A549 treated with AZD9567 at 1 μM for 4 hours (cell line): ENCODE data around the gene CKAP5. TPM values are rescaled to one million over a fixed set of nuclear protein-coding genes. Genes with fewer than 3 reads are reported as not detected.

ENCODE experiments used
- total RNA-seq: library from RNA; stranded (reverse); fragments of 200-300 nt; extraction: Qiagen RNA extraction; gene quantifications from 5 replicates; pipeline ENCODE4 v1.2.3, GENCODE V29; 2022; ENCODE audit not compliant: insufficient read depth

The CKAP5 gene
- total RNA-seq = 60.5 to 113 TPM (median 70.8 TPM) in 5 replicates

DNA sequence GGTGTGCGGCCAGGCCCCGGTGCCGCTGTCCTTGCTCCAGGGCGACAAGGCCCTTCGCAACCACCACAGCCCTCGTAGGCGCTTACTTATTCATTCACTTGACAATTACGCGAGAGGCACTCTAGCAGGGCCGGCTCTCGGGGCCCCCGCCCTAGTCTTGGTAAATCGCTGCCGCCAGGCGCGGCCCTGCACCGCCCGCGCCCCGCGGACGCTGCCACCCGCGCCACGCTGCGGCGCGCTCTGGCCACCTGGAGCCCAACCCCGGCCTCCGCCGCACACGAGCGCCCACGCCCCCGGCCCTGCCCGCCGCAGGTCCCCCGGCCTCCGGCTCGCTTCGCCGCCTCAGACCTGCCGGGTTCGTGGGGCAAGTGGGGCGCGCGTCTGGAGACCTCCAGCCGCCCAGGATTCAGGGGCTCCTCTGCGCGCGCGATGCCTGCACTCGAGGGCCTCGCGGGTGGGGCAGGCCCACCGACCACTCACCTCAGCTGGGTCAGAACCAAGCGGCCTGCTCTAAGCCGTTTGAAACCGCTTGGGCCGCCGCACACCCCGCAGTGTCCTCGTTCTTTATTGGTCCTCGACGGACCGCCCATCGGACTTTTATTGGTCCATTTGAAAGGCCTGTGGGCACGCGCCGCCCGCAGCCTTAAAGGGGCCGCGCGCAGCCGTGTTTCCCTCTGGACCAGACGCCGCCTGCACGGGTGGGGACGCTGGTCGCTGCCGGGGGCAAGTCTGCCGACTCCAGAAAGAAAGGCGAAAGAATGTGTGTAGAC, at the start of gene CKAP5:
Gene CKAP5 (minus strand): TSS at position 541 of the 770 bp plus-strand sequence. CDS start 25,049 bp downstream, outside the sequence.

GRCh38 chr11:46719048-46719542, 127.0 kb downstream of the CKAP5 start, which contains the start of gene F2:
TSS of gene F2 (plus strand) at chr11:46719213. CDS start at chr11:46719236, 23 bp downstream.

DNA sequence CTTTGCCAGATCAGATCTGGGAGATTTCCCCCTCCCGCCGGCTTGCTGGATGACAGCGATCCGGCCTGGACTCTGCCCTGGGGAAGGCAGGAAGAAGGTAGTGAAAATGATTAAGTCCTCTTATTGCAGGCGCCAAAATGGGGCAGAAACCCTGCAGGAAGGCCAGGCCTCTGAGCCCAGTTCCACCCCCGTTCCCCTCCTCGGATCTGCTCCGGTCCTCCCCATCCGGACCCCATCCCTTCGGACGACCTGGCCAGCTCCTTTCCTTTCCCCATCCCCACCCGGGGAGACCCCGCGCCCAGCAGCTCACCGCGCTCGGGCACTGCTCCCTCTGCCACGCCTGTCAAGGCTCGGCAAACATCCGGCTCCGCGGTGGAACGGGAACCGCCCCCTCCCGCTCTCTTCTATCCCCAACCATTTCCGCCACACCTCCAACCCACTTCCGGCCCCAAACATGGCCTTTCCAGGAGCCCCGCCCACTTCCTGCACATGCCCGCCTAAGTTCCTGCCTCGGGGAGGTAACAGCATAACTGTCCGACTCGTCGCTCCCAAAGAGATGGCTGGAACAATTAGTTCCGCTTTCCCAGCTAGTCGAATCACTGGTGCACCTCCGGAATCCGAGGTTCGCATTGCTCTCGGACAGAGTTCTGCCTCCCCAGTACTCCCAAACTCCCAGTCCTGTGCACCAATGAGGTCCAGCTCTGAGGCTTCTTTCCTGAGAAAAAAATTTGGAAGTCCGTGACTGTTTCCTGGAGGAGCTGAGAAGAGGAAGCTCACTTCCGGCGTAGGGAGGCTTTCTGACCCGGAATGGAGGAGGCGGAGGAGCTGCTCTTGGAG, 145.6 kb downstream of the CKAP5 start, which contains the start of the genes ARHGAP1 and ZNF408:
Gene ARHGAP1 (minus strand): TSS at position 379 of the 837 bp plus-strand sequence. CDS start 4,512 bp downstream, outside the sequence.
Gene ZNF408 (plus strand): TSS at position 791 of the 837 bp plus-strand sequence. CDS start 17 bp downstream, at position 808.

Other genes starting within 250 kb of the CKAP5 start
- gene HARBI1, start 229.1 kb downstream of the CKAP5 start, total RNA-seq = 4.9 to 5.5 TPM (median 5.2 TPM) in 5 replicates
- gene ATG13, start 228.7 kb downstream of the CKAP5 start, total RNA-seq = 34.2 to 58.2 TPM (median 56.4 TPM) in 5 replicates
- 51.3 to 61.9 TPM (median 54.7 TPM) in 5 replicates for gene ARHGAP1, start 145.7 kb downstream of the CKAP5 start, total RNA-seq
- 12.1 to 20.7 TPM (median 17.2 TPM) in 5 replicates for gene ZNF408, start 145.2 kb downstream of the CKAP5 start, total RNA-seq
- gene F2, start 127.1 kb downstream of the CKAP5 start, total RNA-seq = 1.8 to 5.0 TPM (median 2.0 TPM) in 5 replicates
- 6.7 to 7.8 TPM (median 7.1 TPM) in 5 replicates for gene LRP4, start 72.3 kb upstream of the CKAP5 start, total RNA-seq
- gene CSTPP1, start 90.5 kb upstream of the CKAP5 start, total RNA-seq = 23.0 to 31.7 TPM (median 28.9 TPM) in 5 replicates